HEK293 (cell line): ENCODE data around the gene SINHCAF.

Source experiments
- CTCF ChIA-PET: fragments of 350-600 bp; formaldehyde crosslinking; extraction: SDS; loops from one replicate; lab custom pipeline; 2021; ENCODE audit warnings: antibody characterized with exemption; lab: Yijun Ruan, JAX
- POLR2A ChIA-PET: fragments of 300-600 bp; formaldehyde crosslinking; extraction: SDS; loops from one replicate; lab custom pipeline; 2020; ENCODE audit warnings: antibody characterized with exemption, inconsistent platforms; lab: Yijun Ruan, JAX
- H3K27ac ChIP-seq: fragments of 200-500 bp; sonication (Bioruptor generic); 2 replicates; pipeline ENCODE4 v1.5.1; 2014; ENCODE audit warnings: low read depth, low read length, control low read depth, inconsistent platforms; ENCODE audit errors: extremely low read depth
- H3K36me3 ChIP-seq, 2 experiments: fragments of 200-500 bp in 1 of 2; sonication (Bioruptor generic) in 1 of 2; 1 replicate in 1 of 2; 2 replicates in 1 of 2; pipeline ENCODE4 v1.5.1; 2014 to 2017; ENCODE audit warnings: inconsistent platforms in 2 of 2, low read length in 2 of 2; ENCODE audit not compliant: control insufficient read depth in 2 of 2, insufficient read depth in 1 of 2
- H3K4me1 ChIP-seq: fragments of 200-500 bp; sonication (Bioruptor generic); 2 replicates; pipeline ENCODE4 v1.5.1; 2014; ENCODE audit warnings: mild to moderate bottlenecking, low read length, inconsistent platforms; ENCODE audit not compliant: control insufficient read depth, insufficient read depth
- H3K4me3 ChIP-seq: 2 replicates; pipeline ENCODE4 v1.5.1; 2011; ENCODE audit warnings: low read depth, mild to moderate bottlenecking, control low read depth, low read length, moderate library complexity
- H3K9me3 ChIP-seq: fragments of 200-500 bp; sonication (Bioruptor generic); 2 replicates; pipeline ENCODE4 v1.5.1; 2014; ENCODE audit warnings: low read depth, low read length, inconsistent platforms; ENCODE audit not compliant: control insufficient read depth, insufficient read depth
- CTCF ChIP-seq: fragments of 450-650 bp; formaldehyde crosslinking; IDR thresholded peaks from 2 replicates; pipeline ENCODE4 v1.5.1; 2016; ENCODE audit warnings: missing biosample characterization, missing genetic modification characterization
- GFI1B ChIP-seq: fragments of 450-650 bp; formaldehyde crosslinking; IDR thresholded peaks from 2 replicates; pipeline ENCODE4 v1.5.1; 2016; ENCODE audit warnings: missing biosample characterization, missing genetic modification characterization
- GLI2 ChIP-seq: fragments of 450-650 bp; formaldehyde crosslinking; IDR thresholded peaks from 2 replicates; pipeline ENCODE4; 2017; ENCODE audit warnings: missing biosample characterization, missing genetic modification characterization, low read depth, borderline replicate concordance
- KLF10 ChIP-seq: fragments of 450-650 bp; IDR thresholded peaks from 2 replicates; pipeline ENCODE4 v1.5.1; 2018; ENCODE audit warnings: missing biosample characterization, mild to moderate bottlenecking, missing genetic modification characterization
- PRDM6 ChIP-seq: fragments of 450-650 bp; formaldehyde crosslinking; IDR thresholded peaks from 2 replicates; pipeline ENCODE4 v1.5.1; 2017; ENCODE audit warnings: missing biosample characterization, missing genetic modification characterization
- SALL2 ChIP-seq: fragments of 450-650 bp; formaldehyde crosslinking; IDR thresholded peaks from 2 replicates; pipeline ENCODE4 v1.5.0; 2017; ENCODE audit warnings: missing biosample characterization, mild to moderate bottlenecking, missing genetic modification characterization, borderline replicate concordance
- ZBTB21 ChIP-seq: fragments of 450-650 bp; formaldehyde crosslinking; IDR thresholded peaks from 2 replicates; pipeline ENCODE4 v1.5.1; 2017; ENCODE audit warnings: missing biosample characterization, missing genetic modification characterization
- ZBTB6 ChIP-seq: fragments of 450-650 bp; formaldehyde crosslinking; IDR thresholded peaks from 2 replicates; pipeline ENCODE4 v1.5.1; 2017; ENCODE audit warnings: missing biosample characterization, missing genetic modification characterization
- ZFP41 ChIP-seq: fragments of 450-650 bp; formaldehyde crosslinking; IDR thresholded peaks from 2 replicates; pipeline ENCODE4 v1.5.1; 2016; ENCODE audit warnings: missing biosample characterization, missing genetic modification characterization, borderline replicate concordance
- ZNF138 ChIP-seq: fragments of 450-650 bp; formaldehyde crosslinking; IDR thresholded peaks from 2 replicates; pipeline ENCODE4 v1.5.1; 2016; ENCODE audit warnings: missing biosample characterization, missing genetic modification characterization, borderline replicate concordance
- ZNF146 ChIP-seq: fragments of 450-650 bp; formaldehyde crosslinking; IDR thresholded peaks from 2 replicates; pipeline ENCODE4 v1.5.1; 2016; ENCODE audit warnings: missing biosample characterization, missing genetic modification characterization
- ZNF157 ChIP-seq: fragments of 450-650 bp; formaldehyde crosslinking; IDR thresholded peaks from 2 replicates; pipeline ENCODE4 v1.5.1; 2016; ENCODE audit warnings: missing biosample characterization, missing genetic modification characterization
- ZNF174 ChIP-seq: fragments of 450-650 bp; formaldehyde crosslinking; IDR thresholded peaks from 2 replicates; pipeline ENCODE4 v1.5.0; 2017; ENCODE audit warnings: missing biosample characterization, mild to moderate bottlenecking, missing genetic modification characterization
- ZNF18 ChIP-seq: fragments of 450-650 bp; formaldehyde crosslinking; IDR thresholded peaks from 2 replicates; pipeline ENCODE4 v1.5.1; 2016; ENCODE audit warnings: missing biosample characterization, missing genetic modification characterization
- ZNF223 ChIP-seq: fragments of 450-650 bp; formaldehyde crosslinking; IDR thresholded peaks from 2 replicates; pipeline ENCODE4 v1.5.1; 2016; ENCODE audit warnings: missing biosample characterization, missing genetic modification characterization
- ZNF37A ChIP-seq: fragments of 450-650 bp; IDR thresholded peaks from 2 replicates; pipeline ENCODE4 v1.5.1; 2018; ENCODE audit warnings: missing biosample characterization, missing genetic modification characterization
- ZNF394 ChIP-seq: fragments of 450-650 bp; formaldehyde crosslinking; IDR thresholded peaks from 2 replicates; pipeline ENCODE4 v1.5.1; 2016; ENCODE audit warnings: missing biosample characterization, missing genetic modification characterization, mild to moderate bottlenecking, moderate library complexity, borderline replicate concordance
- ZNF416 ChIP-seq: fragments of 450-650 bp; formaldehyde crosslinking; IDR thresholded peaks from 2 replicates; pipeline ENCODE4 v1.5.1; 2016; ENCODE audit warnings: missing biosample characterization, missing genetic modification characterization
- ZNF423 ChIP-seq: fragments of 450-650 bp; formaldehyde crosslinking; IDR thresholded peaks from 2 replicates; pipeline ENCODE4 v1.5.1; 2016; ENCODE audit warnings: missing biosample characterization, missing genetic modification characterization
- ZNF426 ChIP-seq: fragments of 450-650 bp; formaldehyde crosslinking; IDR thresholded peaks from 2 replicates; pipeline ENCODE4 v1.5.1; 2017; ENCODE audit warnings: missing biosample characterization, missing genetic modification characterization, mild to moderate bottlenecking, inconsistent platforms, moderate library complexity
- ZNF529 ChIP-seq: fragments of 450-650 bp; formaldehyde crosslinking; IDR thresholded peaks from 2 replicates; pipeline ENCODE4 v1.5.1; 2017; ENCODE audit warnings: missing genetic modification characterization, missing biosample characterization; ENCODE audit not compliant: insufficient replicate concordance
- ZNF639 ChIP-seq: fragments of 450-650 bp; formaldehyde crosslinking; IDR thresholded peaks from 2 replicates; pipeline ENCODE4 v1.5.1; 2016; ENCODE audit warnings: missing biosample characterization, missing genetic modification characterization
- ZNF704 ChIP-seq: fragments of 450-650 bp; formaldehyde crosslinking; IDR thresholded peaks from 2 replicates; pipeline ENCODE4 v1.5.1; 2016; ENCODE audit warnings: missing biosample characterization, missing genetic modification characterization
- ZNF707 ChIP-seq: fragments of 450-650 bp; formaldehyde crosslinking; IDR thresholded peaks from 2 replicates; pipeline ENCODE4 v1.5.1; 2016; ENCODE audit warnings: missing biosample characterization, missing genetic modification characterization
- ZXDB ChIP-seq: fragments of 450-650 bp; formaldehyde crosslinking; IDR thresholded peaks from 2 replicates; pipeline ENCODE4 v1.5.1; 2016; ENCODE audit warnings: missing biosample characterization, missing genetic modification characterization

Gene SINHCAF

GRCh38 chr12:31298515-31298910 is 27.4 kb downstream of the SINHCAF start:
- Histone ChIP-seq H3K4me1 (peaks cover 5% of the 10 kb centered on the region; the same call in 1 of the 2 replicates), H3K36me3 (peaks cover 36 to 66% of the 10 kb centered on the region in 2 experiments), H3K27ac (no peak overlapping the region), H3K4me3 (no peak overlapping the region), H3K9me3 (no peaks in the 10 kb centered on the region)
- ChIA-PET POLR2A (no interaction called here), CTCF (interaction anchor here (0.6 to 2.5 kb wide), 3 partner anchors 24 to 47 kb away, joined by 3 to 22 read pairs (median 4); no protein-coding TSS in a partner anchor)
- TF ChIP-seq KLF10 (tag by site-specific recombination) (no peak), ZBTB6 (tag by site-specific recombination) (no peak), ZXDB (tag by site-specific recombination) (no peak), ZNF146 (tag by site-specific recombination) (no peak), GLI2 (no peak), ZNF157 (tag by site-specific recombination) (no peak), ZNF416 (tag by site-specific recombination) (no peak), GFI1B (tag by site-specific recombination) (no peak), PRDM6 (tag by site-specific recombination) (no peak)

GRCh38 chr12:31297572-31298514 is 28.1 kb downstream of the SINHCAF start:
- no peaks in the 10 kb centered on the region for H3K9me3 ChIP-seq
- H3K4me1 ChIP-seq: peaks cover 5% of the 10 kb centered on the region; the same call in 1 of the 2 replicates
- H3K36me3 ChIP-seq: peaks cover 40 to 66% of the 10 kb centered on the region in 2 experiments
- no peak overlapping the region for H3K4me3 ChIP-seq
- CTCF ChIA-PET: interaction anchor here (0.6 to 2.5 kb wide), 4 partner anchors 9 to 720 kb away, joined by 3 to 22 read pairs (median 4); no protein-coding TSS in a partner anchor
- H3K27ac ChIP-seq: no peak overlapping the region
- POLR2A ChIA-PET: no interaction called here
- no peak for TF ChIP-seq ZNF639 (tag by site-specific recombination)
- no peak for TF ChIP-seq ZNF138 (tag by site-specific recombination)
- TF ChIP-seq ZNF704: no peak
- TF ChIP-seq ZFP41 (tag by site-specific recombination): no peak
- no peak for TF ChIP-seq ZNF423
- no peak for TF ChIP-seq SALL2 (tag by site-specific recombination)
- no peak for TF ChIP-seq ZNF174 (tag by site-specific recombination)
- no peak for TF ChIP-seq ZNF529 (tag by site-specific recombination)
- no peak for TF ChIP-seq ZBTB21 (tag by site-specific recombination)
- TF ChIP-seq ZXDB (tag by site-specific recombination): no peak
- no peak for TF ChIP-seq ZNF37A (tag by site-specific recombination)
- no peak for TF ChIP-seq ZNF707 (tag by site-specific recombination)
- TF ChIP-seq ZNF223: no peak
- TF ChIP-seq ZNF394 (tag by site-specific recombination): no peak
- no peak for TF ChIP-seq CTCF (tag by site-specific recombination)
- no peak for TF ChIP-seq ZNF146 (tag by site-specific recombination)
- no peak for TF ChIP-seq ZNF426
- TF ChIP-seq ZNF18: no peak
